HTR-8/SVneo (cell line): ENCODE results near the gene NR3C1.

ENCODE experiments used
- DNase-seq: peaks from one replicate; pipeline ENCODE4 v3.0.0; 2011; ENCODE audit warnings: low spot score, mixed read lengths; ENCODE audit not compliant: insufficient read length
- FAIRE-seq: peaks from 2 replicates; lab custom pipeline; 2011; peaks lifted over from hg19 to GRCh38; lab: Jason Lieb, UNC

Gene NR3C1

DNA sequence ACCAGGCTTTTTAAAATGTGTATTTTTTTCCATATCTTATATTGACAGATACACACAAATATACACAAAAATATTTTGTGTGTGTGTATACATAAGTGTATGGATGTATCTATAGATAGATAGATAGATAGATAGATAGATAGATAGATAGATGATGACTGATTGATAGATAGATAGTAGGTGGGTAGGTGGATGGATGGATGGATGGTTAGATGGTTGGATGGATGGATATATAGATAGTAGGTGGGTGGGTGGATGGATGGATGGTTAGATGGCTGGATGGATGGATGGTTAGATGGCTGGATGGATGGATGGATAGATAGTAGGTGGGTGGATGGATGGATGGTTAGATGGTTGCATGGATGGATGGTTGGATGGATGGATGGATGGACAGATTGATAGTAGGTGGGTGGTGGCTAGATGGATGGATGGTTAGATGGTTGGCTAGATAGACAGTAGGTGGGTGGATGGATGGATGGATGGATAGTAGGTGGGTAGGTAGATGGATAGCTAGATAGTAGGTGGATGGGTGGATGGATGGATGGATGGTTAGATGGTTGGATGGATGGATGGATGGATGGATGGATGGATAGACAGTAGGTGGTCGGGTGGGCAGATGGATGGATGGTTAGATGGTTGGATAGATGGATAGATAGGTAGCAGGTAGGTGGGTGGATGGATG is 156.2 kb downstream of the NR3C1 start:
- FAIRE-seq (peak; percentile 83), DNase-seq (no peak)

DNA sequence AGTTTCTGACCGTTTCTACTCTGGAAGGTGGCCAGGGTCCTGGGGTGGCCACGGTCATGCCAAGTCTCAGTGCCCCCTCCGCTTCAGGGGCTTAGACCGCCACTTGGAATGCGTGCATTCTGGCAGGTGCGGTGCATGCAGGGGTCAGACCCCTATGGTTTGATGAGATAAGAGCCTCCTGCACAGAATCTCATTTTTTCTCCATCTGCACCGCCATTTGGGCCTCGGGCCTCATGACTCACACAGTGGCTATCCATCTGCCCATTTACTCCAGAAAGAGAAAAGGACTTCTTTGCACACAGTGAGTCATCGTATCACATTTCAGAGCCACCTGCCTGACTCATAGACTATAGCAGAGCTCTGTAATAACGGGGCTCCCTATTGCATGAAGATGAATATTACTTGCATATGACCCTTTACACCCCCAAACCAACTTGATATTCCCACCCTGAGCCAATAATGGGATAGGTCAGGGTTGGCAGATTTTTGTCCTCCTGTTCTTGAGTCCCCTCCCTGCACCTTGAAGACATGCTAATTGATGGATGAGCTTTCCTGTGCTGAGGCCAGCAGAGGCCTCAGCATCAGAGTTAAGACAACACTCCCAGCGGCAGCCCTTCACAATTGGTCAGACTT is 157.4 kb downstream of the NR3C1 start:
- FAIRE-seq (peak; percentile 31), DNase-seq (peak; percentile 83)

DNA sequence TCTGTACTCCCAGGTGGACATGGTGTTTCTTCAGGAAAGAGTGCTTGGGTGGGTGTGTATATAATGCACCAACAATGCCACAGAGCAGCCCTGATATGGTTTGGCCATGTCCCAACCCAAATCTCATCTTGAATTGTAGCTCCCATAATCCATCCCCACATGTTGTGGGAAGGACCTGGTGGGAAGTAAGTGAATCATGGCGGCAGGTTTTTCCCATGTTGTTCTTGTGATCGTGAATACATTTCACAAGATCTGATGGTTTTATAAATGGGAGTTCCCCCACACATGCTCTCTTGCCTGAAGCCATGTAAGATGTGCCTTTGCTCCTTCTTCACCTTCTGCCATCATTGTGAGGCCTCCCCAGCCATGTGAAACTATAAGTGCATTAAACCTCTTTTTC is 158.5 kb downstream of the NR3C1 start:
- DNase-seq = no peak

DNA sequence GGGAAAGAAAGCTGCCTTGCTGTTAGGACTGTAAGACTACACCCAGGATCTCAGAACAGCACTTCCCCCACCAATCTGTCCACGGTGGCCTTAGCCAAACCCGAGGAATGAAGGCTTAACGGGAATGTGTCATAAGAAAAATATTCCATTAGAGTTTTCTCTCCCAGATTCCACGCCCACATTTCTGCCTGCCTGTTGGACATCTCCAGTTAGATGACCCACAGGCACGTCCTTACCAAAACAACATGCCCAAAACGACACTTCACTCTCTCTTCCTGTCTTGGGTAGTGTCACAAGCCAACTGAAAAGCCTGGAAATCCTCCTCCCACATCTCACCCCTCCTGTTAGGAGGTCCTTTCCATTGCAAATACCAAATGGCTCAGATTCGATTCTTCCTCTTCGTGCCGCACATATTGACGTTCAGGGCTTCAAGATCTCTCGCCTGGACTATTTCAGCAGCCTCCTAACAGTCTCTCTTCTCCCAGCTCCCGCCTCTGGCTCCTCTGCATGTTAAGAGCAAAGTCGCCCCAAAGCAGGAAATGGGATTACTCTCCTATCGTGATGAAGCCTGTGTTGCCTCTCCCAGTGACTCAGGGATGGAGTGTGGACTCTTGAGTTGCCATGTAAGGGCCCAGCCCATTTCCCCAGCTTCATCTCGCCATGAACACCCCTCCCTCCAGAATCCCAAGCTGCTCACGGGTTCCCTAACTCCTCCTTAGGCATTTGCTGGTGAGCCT is 159.3 kb downstream of the NR3C1 start:
- FAIRE-seq = peak; percentile 90
- peak; percentile 89 for DNase-seq

More for the DNA sequence above, 158.5 kb downstream of the NR3C1 start:
- peak; percentile 23 for FAIRE-seq

DNA sequence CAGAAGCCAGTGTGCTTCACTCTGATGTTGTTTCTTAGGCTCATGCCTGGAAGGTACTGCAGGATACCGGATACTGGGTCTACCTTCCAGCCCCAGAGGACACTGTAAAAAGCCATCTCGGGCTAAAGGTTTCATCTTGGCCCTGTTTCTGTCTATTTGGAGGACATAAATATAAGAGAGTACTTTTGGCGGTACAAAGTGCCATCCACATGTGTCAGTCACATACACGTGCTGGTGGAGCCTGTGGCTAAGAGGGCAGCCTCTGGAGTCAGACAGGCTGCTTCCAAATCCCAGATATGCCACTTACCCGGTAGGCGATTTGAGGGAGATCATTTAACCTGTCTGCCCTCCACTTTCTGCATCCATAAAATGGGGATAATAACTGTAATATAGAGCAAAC is 160.4 kb downstream of the NR3C1 start:
- no peak for DNase-seq
- no peak for FAIRE-seq

DNA sequence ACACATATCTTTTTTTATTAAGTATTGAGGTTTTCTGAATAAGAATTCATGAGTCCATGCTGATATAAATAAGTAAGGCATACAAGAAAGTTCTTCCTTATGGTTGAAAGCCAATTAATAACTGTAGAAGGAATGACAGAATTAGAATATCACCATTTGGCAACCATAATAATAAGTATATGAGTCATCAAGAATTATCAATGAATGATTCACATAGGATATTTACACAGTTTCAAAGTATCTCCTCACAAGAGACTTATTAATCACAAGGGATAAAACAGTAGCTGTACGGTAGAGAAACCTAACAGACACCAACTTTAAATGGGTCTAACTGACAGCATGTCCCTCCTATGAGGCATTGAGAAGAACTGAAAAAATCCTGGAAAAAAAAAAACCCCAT is 161.6 kb downstream of the NR3C1 start:
- no peak for DNase-seq
- no peak for FAIRE-seq

DNA sequence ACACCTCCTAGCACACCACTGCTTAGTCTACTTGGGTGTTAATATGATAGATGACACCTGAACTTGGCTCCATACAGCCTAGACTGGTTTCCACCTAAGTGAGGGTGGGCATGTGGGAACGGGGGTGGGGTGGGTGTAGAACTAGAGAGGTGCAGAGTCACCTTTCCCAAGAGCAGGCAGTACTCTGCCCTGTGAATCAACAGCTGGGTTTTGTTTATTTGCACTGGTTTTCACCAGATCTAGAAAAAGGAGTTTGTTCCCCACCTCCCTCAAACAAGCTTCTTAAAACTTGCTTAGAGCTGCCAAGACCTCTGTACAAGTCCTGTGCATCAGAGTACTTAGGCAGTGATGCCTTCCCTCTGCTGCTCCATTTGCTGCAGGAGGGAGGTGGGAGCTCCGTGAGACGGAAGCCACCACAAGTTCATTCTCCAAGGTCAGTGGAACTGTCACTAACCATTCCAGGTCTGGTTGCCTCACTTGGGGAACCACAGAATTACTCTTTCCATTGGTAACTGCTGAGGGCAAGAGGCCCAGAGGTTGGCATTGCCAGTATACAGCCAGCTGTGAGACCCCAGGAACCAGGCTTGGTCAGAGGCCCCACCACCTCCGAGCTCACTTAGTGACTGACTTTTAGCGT is 163.5 kb downstream of the NR3C1 start:
- no peak for FAIRE-seq
- DNase-seq = no peak

DNA sequence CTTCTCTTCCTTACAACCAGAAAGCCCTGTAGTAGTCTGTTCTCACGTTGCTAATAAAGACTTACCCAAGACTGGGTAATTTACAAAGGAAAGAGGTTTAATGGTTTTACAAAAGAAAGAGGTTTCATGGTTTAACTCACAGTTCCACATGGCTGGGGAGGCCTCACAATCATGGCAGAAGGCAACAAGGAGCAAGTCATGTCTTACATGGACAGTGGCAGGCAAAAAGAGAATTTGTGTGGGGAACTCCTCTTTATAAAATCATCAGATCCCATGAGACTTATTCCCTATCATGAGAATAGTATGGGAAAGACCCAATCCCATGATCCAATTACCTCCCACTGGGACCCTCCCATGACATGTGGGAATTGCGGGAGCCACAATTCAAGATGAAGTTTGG is 164.9 kb downstream of the NR3C1 start:
- no peak for DNase-seq
- no peak for FAIRE-seq

DNA sequence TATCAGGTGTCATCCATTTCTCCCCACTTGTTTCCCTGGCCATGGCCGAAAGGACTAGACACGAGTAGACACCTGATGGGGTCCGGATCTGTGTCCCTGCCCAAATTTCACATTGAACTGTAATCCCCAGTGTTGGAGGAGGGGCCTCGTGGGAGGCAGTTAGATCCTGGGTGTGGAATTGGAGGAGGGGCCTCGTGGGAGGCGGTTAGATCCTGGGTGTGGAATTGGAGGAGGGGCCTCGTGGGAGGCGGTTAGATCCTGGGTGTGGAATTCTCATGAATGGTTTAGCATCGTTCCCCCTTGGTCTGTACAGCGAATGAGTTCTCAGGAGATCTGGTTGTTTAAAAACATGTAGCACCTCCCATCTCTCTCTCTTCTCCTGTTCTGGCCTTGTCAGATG is 165.8 kb downstream of the NR3C1 start:
- no peak for DNase-seq
- no peak for FAIRE-seq

DNA sequence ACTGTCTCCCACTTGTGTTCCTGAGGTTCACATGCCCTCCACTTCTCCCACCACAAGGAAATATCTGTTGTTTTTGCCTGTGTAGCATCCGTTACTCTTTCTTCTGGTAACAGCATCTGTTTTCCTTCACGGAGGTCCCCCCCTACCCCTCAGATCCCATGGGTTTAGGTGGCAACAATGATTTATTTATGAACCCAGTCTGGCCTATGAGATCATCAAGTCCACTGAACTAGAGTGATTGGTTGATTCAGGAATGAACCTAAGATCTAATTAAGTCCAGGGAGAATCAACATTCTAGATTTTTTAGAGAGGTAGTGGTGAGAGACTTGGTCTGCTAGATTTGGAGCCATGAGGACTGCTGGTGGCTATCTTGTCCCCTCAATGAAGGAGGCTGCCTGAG is 166.8 kb downstream of the NR3C1 start:
- no peak for DNase-seq
- FAIRE-seq = no peak

DNA sequence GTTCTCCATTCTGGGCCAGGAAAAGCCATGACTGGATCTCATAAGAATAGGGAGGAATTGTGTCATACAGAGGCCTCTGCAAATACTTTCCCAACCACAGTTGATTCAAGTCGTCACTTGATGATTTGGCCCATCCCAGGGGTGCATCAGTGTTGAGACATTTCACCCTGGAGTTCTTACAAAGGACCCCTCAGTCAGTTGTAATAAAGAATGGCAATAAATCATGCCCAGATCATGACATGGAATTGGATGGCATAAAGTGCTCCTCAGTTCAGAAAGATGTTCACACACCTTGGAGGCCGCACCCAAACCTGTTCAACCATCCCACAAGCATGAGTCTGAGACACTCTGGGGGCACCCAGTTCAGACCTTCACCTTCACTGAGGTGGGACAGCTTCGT is 168.1 kb downstream of the NR3C1 start:
- peak; percentile 9 for FAIRE-seq
- no peak for DNase-seq

DNA sequence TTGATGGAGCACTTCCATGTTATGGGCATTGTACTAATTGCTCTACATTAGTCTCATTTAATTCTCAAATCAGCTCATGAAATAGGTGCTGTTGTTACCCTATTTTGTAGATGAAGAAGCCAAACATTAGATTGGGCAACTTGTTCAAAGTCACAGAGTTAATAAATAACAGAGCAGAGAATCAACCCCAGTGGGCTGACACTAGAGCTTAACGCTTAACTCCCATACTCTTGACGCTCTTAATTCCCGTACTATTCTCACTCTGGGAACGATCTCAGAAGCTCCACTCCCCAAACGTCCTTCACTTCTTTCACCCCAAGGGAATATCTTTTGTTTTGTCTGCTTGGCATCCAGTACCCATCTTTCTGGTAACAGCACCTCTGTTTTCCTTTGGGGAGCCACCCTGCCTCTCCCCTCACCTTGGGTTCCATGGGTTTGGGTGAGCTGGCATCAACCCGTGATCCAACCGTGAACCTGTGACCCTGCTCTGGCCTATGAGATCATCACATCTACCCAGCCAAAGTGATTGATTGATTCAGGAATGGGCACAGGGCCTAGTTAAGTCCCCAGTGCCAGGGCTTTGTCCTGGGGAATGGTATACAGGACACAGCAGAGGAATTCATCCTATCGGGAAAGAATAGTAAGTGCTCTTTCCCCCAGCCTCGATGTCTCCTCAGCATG is 169.2 kb downstream of the NR3C1 start:
- FAIRE-seq (no peak), DNase-seq (no peak)

DNA sequence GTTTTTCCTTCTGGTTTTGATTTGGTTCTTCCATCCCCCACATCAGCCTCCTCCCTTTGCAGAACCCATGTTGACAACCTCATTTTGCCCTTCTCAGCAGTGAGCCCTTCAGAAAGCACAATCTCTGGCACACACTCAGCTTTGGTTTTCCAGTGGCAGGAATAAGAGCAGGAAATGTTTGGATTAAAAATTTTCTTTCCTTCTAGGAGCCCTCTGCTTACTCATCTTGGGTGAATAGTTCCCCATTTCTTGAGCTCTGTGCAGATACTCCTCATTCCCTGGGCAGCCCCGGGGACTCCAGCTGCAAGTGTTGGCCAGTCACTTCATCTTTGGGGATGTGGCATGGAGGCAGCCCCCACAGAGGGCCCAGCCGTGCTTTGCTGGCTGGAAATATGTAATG is 170.5 kb downstream of the NR3C1 start:
- DNase-seq = no peak
- FAIRE-seq = no peak

DNA sequence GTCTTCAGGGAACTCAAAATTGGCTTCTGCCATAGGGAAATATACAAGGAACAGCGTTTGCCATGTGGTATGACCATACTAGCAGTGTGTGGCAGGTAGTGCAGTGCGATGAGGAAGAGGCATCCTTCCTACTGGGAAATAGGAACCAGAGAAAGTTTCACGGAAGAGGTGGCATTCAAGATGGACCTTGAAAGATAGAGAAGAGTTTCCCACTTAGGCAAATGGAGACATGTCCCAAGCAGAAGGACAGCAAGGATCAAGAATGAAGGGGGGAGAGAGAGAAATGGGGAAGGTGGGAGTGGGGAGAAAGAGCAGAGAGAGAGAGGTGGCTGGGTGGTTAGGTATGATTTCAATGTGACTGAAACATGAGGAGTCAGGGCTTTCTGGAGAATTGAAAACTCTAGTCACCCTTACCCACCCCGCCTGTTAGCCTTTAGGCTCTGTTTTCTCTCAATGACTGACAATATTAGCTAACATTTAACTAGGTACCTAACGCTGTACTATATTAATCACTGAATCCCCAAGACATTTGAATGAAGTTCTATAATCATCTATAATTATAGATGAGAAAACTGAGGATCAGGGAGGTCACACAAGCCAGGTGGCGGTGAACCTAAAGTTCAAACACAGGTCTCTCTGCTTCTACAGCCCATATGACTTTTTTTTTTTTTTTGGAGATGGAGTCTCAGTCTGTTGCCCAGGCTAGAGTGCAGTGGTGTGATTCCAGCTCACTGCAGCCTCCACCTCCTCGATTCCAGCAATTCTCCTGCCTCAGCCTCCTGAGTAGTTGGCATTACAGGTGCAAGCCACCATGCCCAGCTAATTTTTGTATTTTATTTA is 171.3 kb downstream of the NR3C1 start:
- no peak for DNase-seq
- no peak for FAIRE-seq

DNA sequence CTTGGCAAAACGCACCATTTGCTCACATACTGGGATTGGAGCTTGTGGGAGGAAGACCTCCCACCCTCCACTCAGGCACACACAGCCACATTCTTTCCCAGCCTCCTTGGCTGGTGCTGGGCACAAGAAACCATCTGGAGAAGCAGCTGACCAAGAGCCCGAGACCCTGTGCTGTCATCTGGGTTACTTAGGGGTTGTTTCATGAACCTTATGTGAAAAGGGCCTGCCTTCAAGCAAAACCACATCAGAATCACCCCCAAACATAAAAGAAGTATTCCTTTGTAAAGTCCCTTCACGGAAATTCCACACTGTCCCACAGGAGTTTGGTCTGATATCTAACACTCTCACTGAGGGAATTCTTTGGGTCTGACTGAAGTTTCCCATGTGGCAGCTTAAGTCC is 172.1 kb downstream of the NR3C1 start:
- no peak for DNase-seq
- no peak for FAIRE-seq

DNA sequence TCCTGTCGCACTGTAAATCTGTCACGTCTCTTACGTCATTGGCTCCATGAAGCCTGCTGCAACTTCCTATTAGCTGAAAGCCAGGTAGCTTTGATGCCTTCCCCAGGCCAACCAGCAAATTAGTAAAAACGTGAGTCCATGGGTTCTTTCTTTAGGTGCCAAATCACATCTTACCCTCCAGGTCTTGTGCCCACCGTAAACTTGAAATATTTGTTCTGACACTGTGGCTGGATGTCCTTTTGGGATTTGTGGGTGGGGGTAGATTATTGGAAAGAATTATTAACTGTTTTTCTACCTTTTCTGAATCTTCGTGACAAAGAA is 172.8 kb downstream of the NR3C1 start:
- no peak for FAIRE-seq

DNA sequence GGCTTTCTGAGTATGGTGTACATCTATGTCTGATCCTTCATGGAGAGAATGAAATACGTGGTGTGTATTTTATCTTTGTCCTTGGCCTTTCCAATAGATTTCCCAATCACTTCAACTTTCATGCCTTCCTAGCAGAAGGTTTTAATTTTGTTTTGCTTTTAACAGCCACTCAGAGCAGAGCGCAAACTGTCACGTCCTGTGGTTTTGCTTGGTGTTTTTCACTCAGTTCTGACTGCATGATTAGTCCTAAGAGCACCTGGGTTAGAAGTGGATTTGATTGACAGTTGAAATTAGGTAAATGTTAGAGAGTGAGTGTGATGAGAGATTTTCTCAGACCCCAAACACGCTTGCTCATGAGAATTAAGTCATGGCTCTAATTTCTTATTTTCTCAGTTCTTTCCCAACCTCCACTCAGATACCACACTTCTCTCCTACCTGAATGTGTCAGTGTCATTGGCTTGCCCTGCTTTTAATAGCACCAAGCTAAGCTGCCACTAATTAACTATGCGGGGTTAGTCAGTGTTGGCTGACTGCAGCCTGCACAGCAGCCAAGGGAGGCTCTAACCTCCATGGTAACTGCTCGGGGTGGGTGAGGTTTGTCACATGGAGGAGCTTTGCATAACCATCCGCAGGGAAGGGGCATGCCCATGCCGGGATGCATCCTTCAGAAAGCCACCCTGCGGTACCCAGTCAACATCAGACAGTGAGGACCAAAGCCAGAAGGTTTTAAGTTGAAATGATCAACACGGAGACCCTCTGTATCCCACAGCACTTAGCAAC is 173.4 kb downstream of the NR3C1 start:
- DNase-seq (no peak), FAIRE-seq (no peak)

More for the DNA sequence above, 172.8 kb downstream of the NR3C1 start:
- no peak for DNase-seq

DNA sequence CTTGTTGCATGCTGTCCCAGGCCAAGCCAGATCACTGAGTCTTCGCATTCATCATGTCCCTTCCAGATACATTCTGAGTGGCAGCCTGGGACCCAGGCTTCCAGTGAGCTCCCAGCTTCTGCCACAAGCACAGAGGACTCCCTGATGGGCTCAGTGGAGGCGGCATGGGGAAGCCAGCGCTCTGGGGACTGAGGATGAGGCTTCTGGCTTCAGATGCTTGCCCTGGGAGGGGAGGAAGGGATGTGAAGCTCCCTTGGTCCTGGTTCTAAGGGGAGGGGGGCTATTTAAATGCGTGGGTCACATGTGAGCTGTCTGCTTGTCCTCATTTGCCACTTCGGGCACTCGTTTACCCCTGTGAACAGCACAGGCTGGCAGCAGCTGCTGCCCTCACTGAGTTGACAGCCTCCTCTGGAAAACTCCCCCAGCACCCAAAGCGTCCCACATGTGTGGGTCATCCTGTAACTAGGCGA is 174.0 kb downstream of the NR3C1 start:
- no peak for DNase-seq
- no peak for FAIRE-seq
